Measurements from ENCODE around the gene TC2N. TPM values are rescaled to one million over a fixed set of nuclear protein-coding genes. Genes with fewer than 3 reads are reported as not detected.

Gene TC2N
- total and polyA plus RNA-seq, 9 of the 15 experiments (the other 6 are each of a cell fraction or from before 2014, with no cell fraction given), result 2.0 to 12.5 (median 7.3) TPM

DNA sequence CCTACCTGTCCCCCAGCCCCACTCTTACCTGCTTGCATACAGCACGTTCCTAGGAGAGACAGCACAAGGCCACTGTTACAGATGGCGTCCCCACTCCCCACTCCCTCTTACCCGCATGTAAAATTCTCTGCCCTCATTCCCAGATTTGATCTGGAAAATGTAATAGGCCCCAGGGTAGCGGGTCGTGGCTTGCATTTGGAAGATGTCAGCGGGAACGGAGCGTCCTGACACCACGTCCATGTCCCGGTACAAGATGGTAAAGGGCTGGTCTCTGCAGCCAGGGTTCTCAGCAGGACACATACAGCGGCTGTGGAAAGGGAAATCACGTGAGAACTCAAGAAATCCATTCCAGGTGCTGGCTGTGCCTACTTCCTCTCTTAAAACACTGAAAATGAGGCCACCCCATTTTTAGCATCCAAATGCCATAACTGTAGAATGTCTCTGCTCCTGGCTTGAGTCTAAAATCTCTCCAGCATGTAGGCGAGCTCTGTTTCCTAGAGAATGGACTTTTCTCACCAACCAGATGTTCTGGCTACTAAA, 10.1 kb upstream of the TC2N start:
- Histone ChIP-seq H2AFZ (ENCODE audit: low read depth, low read length) (no peak overlapping the region), H3K27ac (ENCODE audit: extremely low read depth, low read depth, low read length) (no peak overlapping the region), H3K4me3 (no peak overlapping the region), H3K27me3 (ENCODE audit: control insufficient read depth in 2 of 2, insufficient read depth in 2 of 2, low read length in 2 of 2) (peaks cover 0 to 31% of the 10 kb centered on the region in 2 experiments; a peak in 2 of 5 replicates), H3K9me1 (ENCODE audit: control insufficient read depth, insufficient read depth, low read length) (no peaks in the 10 kb centered on the region), H3K4me2 (ENCODE audit: insufficient read depth, low read length) (no peak overlapping the region), H3K79me2 (ENCODE audit: control insufficient read depth, insufficient read depth, low read length) (no peaks in the 10 kb centered on the region), H3K9me3 (replicated peaks; ENCODE audit: control insufficient read depth, insufficient read depth, low read depth, low read length) (no peaks in the 10 kb centered on the region), H3K36me3 (ENCODE audit: control insufficient read depth, insufficient read depth, low read length) (no peaks in the 10 kb centered on the region), H3K9ac (ENCODE audit: insufficient read depth in 1 of 2, low read depth in 2 of 2, low read length in 2 of 2) (no peak overlapping the region), H3K4me1 (replicated peaks in 1 of 2; ENCODE audit: control insufficient read depth in 2 of 2, insufficient read depth in 2 of 2, low read length in 2 of 2) (no peaks in the 10 kb centered on the region; a peak in 2 of 5 replicates), H4K20me1 (replicated peaks; ENCODE audit: control insufficient read depth, insufficient read depth, low read length) (no peaks in the 10 kb centered on the region; the same call in 1 of the 2 replicates)
- TF ChIP-seq SMAD1 (IDR thresholded peaks at IDR 0.05; ENCODE audit: low read depth, low read length, partially characterized antibody) (no peak), NCOA4 (IDR thresholded peaks at IDR 0.05; ENCODE audit: partially characterized antibody) (no peak), TAF15 (IDR thresholded peaks at IDR 0.05; ENCODE audit: low read depth, low read length) (no peak), PYGO2 (tag; IDR thresholded peaks at IDR 0.05) (no peak), PPARD (CRISPR knock-in tag; IDR thresholded peaks at IDR 0.05) (no peak), ILF3 (IDR thresholded peaks at IDR 0.05; ENCODE audit: borderline replicate concordance) (no peak), SMARCB1 (IDR thresholded peaks at IDR 0.05; ENCODE audit: insufficient read length, low read depth) (no peak), ZNF436 (CRISPR knock-in tag; IDR thresholded peaks at IDR 0.05) (no peak), KLF13 (tag; IDR thresholded peaks at IDR 0.05; ENCODE audit: borderline replicate concordance, low read depth) (no peak), LCOR (CRISPR knock-in tag; IDR thresholded peaks at IDR 0.05) (no peak), CBFA2T2 (conservative IDR thresholded peaks at IDR 0.05) (no peak), ZNF212 (CRISPR knock-in tag; IDR thresholded peaks at IDR 0.05) (no peak), GABPB2 (CRISPR knock-in tag; conservative IDR thresholded peaks at IDR 0.05) (no peak), NCOA2 (IDR thresholded peaks at IDR 0.05; ENCODE audit: partially characterized antibody in 2 of 2) (no peak), ZBED1 (IDR thresholded peaks at IDR 0.05) (no peak), SIN3B (IDR thresholded peaks at IDR 0.05; ENCODE audit: low read depth) (no peak), ARID1B (IDR thresholded peaks at IDR 0.05) (no peak)
- TF ChIP-seq, protein P1, sequence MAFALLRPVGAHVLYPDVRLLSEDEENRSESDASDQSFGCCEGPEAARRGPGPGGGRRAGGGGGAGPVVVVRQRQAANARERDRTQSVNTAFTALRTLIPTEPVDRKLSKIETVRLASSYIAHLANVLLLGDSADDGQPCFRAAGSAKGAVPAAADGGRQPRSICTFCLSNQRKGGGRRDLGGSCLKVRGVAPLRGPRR (CRISPR knock-in tag; IDR thresholded peaks at IDR 0.05), result no peak
- TF ChIP-seq, protein P2, sequence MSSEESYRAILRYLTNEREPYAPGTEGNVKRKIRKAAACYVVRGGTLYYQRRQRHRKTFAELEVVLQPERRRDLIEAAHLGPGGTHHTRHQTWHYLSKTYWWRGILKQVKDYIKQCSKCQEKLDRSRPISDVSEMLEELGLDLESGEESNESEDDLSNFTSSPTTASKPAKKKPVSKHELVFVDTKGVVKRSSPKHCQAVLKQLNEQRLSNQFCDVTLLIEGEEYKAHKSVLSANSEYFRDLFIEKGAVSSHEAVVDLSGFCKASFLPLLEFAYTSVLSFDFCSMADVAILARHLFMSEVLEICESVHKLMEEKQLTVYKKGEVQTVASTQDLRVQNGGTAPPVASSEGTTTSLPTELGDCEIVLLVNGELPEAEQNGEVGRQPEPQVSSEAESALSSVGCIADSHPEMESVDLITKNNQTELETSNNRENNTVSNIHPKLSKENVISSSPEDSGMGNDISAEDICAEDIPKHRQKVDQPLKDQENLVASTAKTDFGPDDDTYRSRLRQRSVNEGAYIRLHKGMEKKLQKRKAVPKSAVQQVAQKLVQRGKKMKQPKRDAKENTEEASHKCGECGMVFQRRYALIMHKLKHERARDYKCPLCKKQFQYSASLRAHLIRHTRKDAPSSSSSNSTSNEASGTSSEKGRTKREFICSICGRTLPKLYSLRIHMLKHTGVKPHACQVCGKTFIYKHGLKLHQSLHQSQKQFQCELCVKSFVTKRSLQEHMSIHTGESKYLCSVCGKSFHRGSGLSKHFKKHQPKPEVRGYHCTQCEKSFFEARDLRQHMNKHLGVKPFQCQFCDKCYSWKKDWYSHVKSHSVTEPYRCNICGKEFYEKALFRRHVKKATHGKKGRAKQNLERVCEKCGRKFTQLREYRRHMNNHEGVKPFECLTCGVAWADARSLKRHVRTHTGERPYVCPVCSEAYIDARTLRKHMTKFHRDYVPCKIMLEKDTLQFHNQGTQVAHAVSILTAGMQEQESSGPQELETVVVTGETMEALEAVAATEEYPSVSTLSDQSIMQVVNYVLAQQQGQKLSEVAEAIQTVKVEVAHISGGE (CRISPR knock-in tag; IDR thresholded peaks at IDR 0.05), result no peak
- TF ChIP-seq, protein P3, sequence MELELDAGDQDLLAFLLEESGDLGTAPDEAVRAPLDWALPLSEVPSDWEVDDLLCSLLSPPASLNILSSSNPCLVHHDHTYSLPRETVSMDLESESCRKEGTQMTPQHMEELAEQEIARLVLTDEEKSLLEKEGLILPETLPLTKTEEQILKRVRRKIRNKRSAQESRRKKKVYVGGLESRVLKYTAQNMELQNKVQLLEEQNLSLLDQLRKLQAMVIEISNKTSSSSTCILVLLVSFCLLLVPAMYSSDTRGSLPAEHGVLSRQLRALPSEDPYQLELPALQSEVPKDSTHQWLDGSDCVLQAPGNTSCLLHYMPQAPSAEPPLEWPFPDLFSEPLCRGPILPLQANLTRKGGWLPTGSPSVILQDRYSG (tag; conservative IDR thresholded peaks at IDR 0.05; ENCODE audit: low read depth), result no peak
- no peak for ATAC-seq
- in situ Hi-C loops (cut with MboI), result no loop called here
- DNase-seq (ENCODE audit: extremely low read depth in 1 of 4, low spot score in 3 of 4), result no peak
- ChIA-PET POLR2A (no interaction called here), CTCF (ENCODE audit: low intra/inter-chr PET ratio) (no interaction called here)
- intact Hi-C loops (cut with micrococcal nuclease), result no loop called here
- no TSS peak for BruUV-seq (replicated peaks)
- 5% methylated on average over 11 of the region's 13 CpGs for WGBS (ENCODE audit: insufficient coverage, low coverage, missing lambda C conversion rate)
- FAIRE-seq, result no peak
